ENCODE measurements around the gene FANCC.

The FANCC gene, protein sequence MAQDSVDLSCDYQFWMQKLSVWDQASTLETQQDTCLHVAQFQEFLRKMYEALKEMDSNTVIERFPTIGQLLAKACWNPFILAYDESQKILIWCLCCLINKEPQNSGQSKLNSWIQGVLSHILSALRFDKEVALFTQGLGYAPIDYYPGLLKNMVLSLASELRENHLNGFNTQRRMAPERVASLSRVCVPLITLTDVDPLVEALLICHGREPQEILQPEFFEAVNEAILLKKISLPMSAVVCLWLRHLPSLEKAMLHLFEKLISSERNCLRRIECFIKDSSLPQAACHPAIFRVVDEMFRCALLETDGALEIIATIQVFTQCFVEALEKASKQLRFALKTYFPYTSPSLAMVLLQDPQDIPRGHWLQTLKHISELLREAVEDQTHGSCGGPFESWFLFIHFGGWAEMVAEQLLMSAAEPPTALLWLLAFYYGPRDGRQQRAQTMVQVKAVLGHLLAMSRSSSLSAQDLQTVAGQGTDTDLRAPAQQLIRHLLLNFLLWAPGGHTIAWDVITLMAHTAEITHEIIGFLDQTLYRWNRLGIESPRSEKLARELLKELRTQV

DNA sequence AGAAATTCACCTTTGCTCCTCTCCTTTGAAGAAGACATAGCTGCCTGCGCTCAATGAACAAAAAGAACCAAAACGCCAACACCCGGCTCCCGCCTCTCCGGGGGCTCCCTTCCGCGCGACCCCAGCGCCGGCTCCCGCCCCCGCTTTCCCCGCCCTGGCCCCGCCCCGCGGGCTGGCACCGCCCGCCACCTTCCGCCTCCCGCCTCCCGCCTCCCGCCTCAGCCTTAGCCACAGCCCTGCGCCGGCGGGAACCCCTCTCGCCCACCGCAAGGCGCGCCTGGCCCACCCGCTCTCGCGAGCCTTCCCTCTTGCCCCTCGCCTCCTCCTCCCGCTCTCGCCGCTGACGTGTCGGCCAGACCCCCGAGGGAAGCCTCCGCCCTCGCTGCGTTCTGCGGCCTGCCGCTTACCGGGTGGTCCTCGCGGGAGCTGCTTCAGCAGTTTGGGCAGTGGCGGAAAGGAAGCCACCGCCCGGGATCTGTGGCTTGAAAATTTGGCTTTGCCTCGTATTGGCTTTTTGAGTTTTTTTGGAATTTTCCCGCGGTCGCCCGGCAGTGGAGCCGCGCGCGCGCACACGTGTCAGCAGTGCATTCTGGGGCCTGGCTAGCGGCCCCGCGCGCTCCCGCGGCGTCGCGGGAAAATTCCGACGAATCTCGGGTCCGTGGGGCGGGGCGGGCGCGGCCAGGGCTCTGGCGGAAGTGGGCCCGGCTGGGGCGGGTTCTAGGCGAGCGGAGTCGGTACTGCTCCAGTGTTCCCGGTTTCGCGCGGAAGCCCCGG lies at the start of gene FANCC:
FANCC (minus strand) TSS at position 591 of the 774 bp plus-strand sequence. CDS start 68,418 bp downstream, outside the sequence.
- DNase-seq: peak; percentile 82

DNA sequence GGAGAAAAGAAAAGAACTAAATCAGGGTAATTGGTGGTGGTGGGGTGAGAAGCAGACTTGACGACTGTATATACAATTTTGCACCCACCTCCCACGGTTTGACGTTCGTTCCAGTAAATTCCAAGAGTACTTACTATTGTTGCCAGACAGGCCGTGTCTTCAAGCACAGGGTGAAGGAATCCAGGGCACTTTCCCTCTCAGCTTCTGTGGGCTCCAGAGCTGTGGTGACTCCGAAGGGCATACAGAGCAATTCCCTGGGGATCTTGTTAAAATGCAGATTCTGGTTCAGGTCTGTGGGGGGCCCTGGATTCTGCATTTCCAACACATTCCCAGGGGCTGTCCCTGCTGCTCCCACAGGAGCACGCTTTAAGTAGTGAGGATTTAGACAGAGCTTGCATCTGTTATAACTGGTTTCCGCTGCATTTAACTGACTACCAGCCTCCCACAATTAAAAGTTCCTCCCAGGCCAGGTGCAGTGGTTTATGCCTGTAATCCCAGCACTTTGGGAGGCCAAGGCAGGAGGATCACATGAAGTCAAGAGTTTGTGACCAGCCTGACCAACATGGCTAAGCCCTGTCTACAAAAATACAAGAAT lies 49.3 kb upstream of the FANCC start:
- no peak for DNase-seq

DNA sequence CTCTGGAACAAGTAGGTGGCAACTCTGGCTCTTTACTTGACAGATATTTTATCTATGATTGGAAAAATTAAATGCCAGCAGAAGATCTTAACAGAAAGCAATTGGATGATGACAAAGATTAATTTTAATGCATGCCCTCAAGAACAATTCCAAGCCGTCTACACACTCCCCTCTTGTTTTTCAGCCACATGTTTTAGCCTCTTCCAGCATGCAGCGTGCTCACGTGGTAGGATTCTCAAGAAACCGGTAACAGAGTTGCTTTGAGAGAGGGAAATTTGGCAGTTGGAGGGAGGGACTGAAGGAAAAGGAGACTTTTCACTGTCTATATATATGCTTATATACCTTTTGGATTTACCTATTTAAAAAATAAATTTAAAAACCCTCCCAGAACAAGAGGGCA lies 48.3 kb upstream of the FANCC start:
- no peak for DNase-seq

DNA sequence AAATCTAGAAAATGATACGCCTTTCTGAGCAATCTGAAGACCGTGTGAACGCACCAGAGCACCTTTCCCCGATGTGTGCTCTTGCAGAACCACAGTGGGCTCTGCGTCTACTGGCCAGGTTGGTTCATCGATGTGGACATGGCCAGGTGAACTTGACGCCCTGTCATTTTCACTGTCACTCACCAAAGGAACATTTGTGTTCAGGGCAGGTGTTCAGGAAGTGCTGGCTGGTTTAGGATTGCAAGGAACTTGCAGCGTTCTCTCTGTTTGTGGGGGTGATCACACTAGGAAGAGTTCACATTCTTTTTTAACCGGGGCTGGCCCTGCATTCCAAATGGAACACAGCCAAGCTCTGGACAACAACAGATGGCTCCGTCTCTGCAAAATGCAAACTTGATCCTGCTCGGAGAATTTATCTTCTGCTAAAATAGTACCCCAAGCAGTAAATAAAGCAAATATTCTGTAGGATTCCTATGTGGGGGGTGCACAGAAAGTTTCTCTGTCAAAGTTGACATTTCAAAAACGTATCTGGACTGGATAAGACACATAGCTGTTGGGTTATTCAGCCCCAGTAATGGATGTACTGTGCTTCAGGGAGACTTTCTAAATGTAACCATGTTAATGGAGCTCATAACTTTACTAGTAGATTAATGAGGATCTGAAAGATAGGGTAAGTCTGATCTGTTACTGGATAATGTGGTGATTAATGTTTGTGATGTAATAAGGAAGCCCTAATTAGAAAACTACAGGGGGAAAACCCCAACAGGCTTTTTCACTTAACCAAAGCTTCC lies 45.7 kb upstream of the FANCC start:
- DNase-seq: no peak

DNA sequence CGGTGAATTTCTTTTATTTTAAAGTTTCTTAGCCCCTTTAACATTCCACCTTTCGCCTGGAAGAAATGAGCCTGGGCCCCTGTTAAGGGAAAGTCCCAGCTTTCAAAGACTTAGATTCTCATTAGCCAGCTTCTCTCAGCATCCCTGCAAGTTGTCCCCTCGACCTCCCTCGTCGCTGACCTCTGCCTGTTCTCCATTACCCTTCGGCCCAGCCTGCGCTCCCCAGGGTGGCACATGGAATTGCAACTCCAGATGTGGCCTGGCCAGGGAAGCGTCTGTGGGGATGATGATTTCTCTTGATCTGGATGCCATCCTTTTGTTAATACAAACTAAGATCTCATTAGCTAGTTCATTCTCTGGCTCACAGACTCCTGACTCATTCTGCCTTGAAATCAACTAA lies 43.4 kb upstream of the FANCC start:
- DNase-seq: no peak

DNA sequence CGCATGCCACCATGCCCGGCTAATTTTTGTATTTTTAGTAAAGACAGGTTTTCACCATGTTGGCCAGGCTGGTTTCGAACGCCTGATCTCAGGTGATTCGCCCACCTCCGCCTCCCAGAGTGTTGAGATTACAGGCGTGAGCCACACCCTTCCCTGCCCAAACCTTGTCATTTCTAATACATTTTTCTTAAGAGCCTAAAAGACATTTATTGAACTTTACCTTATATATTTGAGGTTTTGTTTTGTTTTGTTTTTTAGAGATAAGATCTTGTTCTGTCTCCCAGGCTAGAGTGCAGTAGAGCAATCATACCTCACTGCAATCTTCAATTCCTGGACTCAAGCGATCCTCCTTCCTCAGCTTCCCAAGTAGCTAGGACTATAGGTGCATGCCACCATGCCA lies 39.8 kb upstream of the FANCC start:
- DNase-seq: no peak

DNA sequence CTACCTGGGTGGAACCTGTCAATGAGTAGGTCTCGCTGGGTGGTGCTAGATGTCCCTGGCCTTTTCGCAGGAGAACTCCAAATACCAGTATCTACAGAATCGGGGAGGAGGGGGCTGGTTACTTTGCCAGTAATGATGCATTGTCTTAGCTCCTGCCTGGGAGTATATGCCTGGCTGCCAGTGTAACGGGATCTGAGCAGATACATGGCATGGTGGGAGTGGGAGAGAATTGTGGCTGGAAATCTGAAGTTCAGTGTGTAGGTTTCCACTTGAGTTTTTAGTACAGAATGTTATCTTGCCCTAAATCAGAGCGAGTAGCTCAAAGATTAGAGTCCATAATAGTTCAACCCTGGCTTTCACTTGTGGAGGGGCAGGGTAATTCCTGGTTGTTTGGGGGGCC lies 38.0 kb upstream of the FANCC start:
- no peak for DNase-seq

DNA sequence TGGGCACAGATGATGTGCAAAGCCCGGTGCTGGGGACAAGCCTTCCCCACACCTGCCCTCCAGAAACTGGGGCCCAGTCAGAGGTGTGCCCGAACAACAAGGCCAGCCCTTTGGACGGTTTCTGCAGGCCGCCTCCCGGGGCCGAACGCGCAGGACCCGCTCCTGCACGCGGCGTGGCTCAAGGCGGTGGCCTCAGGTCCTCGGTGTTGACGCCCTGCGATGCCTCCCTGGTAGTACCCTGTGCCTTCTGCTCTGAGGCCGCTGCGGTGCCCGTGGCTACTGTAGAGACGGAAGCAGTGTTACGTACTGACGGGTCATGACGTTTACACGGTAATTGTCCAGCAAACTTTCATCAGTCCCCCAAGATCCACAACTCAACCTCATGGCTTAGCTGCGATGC lies 33.5 kb upstream of the FANCC start:
- DNase-seq: no peak

DNA sequence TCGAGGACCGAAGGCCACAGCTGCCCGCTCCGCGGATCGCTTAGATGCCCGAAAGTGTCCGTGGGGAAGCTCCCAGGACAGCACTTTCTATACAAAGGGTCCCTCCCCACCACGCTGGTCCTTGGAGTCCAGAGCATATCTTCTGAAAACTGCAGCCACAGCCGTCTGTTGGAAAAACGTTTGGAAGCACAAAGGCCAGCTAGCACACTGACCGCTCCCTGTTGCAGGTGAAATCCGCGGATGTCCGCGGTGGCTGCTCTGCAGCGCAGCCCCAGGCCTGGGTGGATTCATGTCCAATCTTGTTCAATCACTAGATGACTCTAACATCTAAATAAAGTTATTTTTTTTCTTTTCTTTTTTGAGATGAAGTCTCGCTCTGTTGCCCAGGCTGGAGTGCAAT lies 32.8 kb upstream of the FANCC start:
- DNase-seq: no peak

DNA sequence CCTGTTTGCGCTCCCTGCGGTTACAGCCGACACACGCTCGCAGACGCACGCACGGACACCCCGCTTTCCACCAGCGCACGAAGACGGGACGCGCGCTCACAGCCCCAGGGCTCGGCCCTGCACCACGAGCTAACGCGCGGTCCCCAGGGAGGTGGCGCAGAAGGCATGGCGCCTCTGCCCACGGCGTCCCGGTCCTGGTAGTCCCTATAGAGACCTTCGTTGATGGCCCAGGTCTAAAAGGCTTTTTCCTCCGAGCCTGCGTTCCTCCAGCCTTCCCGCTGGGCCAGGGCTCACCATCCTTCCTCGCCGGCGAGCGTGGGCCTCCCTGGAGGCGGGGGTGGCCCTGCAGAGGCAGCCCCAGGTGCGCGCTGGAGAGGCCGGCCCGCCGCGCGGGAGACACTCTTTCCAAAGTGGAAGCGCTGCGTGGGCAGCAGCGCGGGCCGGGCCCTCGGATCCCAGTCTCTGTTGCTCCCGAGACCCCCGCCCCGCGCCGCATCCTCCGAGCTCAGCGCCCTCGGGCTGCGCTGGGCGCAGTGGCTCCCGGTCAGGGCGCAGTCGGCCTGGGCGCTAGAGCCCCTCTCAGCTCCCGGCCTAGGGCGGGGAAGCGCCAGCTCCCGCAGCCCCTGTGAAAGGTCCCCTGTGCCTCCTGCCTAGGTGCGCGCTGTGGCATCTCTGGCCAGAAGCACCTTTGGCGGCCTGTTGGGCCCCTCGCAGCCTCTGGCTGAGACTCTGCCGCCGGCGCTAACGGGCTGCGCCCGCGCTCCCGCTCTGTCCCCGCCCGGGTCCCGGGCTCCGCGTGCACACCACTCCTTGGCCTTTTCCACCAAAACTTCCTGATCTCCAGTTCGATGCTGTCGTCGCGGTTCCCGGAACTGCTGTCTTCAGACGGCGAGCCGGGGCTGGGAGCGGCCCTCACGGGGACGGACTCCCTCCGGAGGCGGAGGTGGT lies 31.9 kb upstream of the FANCC start:
- DNase-seq: no peak

DNA sequence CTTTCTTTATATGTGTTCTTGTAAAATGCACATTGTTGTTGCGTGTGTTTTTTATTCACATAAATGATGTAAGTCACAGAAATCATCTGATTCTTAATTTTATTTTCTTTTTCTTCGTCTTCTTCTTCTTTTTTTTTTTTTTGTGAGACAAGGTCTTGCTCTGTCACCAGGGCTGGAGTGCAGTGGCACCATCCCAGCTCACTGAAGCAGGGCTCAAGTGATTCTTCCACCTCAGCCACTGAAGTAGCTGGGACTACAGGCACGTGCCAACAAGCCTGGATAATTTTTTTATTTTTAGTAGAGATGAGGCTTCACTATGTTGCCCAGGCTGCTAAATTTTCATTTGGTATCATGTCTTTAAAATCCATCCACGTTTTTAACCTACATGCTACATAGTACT lies 28.5 kb upstream of the FANCC start:
- no peak for DNase-seq

DNA sequence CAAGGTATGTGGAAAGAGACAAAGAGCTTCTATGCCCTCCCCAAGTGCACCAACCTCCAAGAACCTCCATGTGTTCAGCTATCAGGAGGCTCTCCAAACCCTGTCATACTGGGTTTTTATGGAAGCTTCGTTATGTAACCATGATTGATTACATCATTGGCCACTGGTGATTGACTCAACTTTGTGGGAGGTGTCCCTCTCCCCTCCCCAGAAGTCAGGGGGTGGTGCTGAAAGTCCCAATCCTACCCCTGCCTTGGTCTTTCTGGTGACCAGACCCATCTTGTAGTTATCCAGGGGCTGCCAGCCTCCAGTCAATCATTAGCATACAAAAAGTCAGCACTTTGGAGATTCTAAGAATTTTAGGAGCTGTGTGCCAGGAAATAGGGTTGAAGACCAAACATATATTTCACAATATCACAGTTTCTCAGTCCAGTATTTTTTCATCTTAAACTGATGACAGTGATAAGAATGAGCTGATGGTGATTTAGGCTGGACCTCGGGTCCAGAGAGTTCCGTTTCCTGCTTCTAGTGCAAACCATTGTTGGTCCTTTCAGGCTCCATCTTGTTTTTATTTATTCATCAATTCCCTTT lies 27.3 kb upstream of the FANCC start:
- no peak for DNase-seq

DNA sequence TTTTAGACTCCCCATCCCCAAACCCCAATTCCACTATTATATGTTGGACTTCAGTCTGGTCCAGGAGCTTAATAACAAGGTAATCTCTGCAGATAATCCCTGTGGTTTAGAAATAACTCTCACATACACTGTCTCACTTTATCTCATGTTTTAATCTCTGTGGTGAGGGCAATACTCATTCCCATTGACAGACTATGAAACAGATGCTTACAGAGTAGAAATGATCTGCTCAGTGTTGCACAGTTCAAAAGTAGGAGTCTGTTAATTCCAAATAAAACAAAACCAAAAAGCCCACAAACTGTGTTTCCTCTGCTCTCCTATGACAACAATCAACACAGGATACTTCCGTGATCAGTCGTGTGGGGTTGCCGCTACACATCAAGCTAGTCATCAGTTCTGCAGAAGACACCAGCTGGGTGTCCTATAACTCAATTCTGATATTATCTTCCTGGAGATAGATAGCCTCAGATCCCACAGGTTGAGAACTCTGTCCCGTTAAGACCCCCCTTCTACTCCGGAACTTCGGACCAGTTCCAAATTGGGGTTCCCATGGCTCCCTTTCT lies 26.3 kb upstream of the FANCC start:
- no peak for DNase-seq

DNA sequence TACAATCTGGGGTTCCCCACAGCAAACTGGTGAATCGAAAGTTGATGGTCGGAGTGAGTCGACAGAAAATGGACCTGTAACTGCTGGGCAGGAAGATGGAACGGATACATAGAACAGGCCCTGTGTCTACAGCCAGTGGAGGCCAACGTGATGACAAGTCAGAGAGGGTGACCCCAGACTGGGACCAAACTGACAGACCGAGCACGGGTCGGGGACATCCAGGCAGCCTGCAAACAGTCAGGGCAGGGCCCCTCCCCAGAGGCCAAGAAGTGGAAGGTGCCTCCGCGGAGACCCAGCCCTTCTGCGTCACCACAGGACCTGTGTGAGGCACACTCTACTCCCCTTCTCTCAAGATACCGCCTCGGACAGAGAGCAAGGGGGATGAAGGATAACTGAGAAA lies 25.1 kb upstream of the FANCC start:
- no peak for DNase-seq

DNA sequence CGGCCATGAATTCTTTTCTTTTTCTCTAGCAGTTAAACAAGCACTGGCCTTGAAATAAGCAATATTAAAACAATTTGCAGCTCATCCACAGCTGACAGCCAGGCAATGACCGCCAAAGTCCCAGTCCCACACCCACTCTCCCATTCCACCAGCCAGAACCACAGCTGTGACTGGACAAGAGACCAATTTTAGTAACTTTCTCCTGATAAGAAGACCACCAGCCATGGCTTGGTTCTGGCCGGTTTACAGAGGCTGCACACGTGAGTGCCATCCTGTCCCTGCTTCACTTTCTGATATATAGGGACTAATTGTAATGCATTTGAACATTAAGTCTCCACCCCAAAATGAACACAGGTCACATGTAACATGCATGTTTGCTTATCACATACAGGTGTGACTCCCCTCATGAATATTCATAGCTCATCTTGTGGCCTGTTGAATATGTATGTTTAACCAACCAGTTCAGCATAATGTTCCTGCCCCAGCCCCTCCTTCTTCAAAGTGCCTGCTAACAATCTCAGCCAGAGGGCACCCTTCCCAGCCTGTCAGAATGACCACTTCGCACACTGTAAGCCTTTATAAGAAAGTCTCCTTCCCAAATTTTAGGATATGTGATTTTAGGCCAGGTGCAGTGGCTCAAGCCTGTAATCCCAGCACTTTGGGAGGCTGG lies 23.9 kb upstream of the FANCC start:
- DNase-seq: no peak

DNA sequence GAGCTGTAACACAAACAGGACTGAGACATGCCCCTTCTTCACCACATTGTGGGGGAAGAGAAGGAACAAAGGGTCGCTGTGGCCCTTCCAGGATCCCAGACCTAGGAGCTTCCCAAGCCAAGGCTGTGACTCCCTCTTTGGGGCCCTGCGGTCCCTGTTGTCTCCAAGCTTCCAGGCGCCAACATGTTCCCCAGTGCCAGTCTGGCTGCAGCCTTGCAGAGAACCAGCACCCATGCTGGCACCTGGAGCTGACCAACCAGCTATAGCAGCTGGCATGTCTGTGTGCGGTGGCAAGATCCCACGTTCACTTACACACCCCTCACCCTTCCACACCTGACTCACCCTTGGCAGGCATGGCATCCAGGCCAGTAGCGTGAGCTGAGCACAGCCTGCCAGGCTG lies 20.7 kb upstream of the FANCC start:
- no peak for DNase-seq

DNA sequence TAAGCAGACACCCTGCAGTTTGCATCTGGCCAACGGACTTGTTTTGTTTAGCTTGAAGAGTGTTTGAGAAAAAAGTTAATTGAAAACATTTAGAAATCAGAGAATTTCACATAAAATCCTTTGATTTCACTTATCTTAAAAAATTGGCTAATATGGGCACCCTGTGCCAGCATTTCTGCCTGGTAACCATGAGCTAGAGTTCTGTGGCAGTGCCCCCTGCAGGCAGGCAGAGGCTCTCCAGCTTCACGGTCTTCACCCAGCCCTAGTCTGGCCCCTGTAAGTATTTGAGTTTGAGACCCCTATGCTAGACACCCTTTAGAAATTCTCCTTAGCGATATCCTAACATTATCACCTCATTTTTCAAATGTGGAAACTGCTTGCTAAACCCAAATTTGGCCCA lies 18.8 kb upstream of the FANCC start:
- no peak for DNase-seq

DNA sequence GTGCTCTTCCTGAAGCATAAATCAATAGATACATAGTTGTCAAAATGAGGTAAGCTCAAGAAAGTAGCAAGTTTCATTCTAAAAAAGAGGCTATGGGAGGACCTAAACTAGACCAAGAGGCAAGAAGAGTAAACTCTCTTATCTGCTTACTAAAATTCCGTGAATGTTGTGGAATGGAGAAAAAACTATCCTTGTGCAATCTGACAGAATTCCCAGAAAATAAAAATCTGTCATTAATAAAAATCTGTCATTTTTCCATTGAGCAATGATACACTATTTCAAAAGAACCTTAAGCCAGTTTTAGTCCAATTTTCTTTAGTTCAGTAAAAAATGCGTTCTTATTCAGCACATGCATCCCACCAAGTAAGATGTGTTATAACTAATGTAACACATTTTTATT lies 15.9 kb upstream of the FANCC start:
- DNase-seq: no peak

DNA sequence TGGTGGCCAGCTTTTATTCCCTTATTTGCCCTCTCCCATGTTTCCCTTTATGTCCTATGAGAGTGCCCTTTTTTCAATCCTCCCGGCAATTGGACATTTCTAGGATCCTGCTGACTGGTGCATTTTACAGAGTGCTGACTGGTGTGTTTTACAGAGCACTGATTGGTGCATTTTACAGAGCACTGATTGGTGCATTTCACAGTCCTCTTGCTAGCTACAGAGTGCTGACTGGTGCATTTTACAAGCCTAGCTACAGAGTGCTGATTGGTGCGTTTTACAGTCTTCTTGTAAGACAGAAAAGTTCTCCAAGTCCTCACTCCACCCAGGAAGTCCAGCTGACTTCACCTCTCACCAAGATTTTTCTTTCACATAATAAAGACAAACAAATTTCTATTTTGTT lies 15.4 kb upstream of the FANCC start:
- DNase-seq: no peak

DNA sequence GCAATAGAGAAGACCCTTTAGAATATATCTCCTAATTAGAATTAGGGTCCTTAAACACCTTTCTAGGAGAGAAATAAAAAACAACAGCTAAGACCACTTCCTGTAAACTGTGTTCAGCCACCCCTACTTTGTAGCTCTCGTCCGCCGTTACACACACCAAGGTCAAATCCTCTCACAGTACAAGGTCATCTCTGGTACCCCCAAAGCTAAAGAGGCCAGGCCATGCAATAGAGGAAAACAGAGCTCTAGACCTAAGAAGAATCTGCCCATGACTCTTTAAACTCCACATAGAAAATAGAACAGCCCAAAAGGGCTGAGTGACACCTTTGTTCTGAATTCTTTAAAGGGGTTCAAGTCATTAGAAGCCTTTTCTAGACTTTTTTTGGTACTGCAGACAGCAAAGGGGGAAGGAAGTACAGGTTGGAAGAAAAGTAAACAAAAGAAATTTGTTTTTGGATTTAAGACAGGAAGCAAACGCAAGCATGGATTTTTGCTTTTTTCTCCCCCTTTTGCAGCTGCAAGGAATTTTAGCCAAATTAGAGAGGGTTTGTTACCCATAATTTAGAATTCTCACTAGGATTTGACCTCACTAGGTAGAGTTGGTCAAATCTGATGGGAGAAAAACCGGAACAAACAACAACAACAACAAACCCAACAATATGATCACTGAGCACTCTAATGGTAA lies 13.4 kb upstream of the FANCC start:
- DNase-seq: no peak
